Measurements from ENCODE around the gene CAMK4. TPM values are rescaled to one million over a fixed set of nuclear protein-coding genes. Genes with fewer than 3 reads are reported as not detected.

CAMK4 gene
- total RNA-seq, 1 experiment from 2014 or later, result 19.3 TPM

- Histone ChIP-seq H3K9me3 (replicated peaks) (no peaks in the 10 kb centered on the region), H3K27ac (no peak overlapping the region), H3K4me3 (no peak overlapping the region), H3K27me3 (no peaks in the 10 kb centered on the region), H3K36me3 (no peaks in the 10 kb centered on the region; the same call in 1 of the 2 replicates), H3K4me1 (no peaks in the 10 kb centered on the region)
- no peak for DNase-seq
Observed at GRCh38 chr5:111236348-111236747, 12.2 kb downstream of the CAMK4 start.

- no peak for DNase-seq
- Histone ChIP-seq H3K27me3 (no peaks in the 10 kb centered on the region), H3K27ac (no peak overlapping the region), H3K9me3 (replicated peaks) (no peaks in the 10 kb centered on the region), H3K4me1 (no peaks in the 10 kb centered on the region), H3K36me3 (no peaks in the 10 kb centered on the region; the same call in 1 of the 2 replicates), H3K4me3 (no peak overlapping the region)
Observed at GRCh38 chr5:111236995-111237394, 12.8 kb downstream of the CAMK4 start.

- Histone ChIP-seq H3K27me3 (no peaks in the 10 kb centered on the region), H3K36me3 (no peaks in the 10 kb centered on the region; the same call in 1 of the 2 replicates), H3K9me3 (replicated peaks) (no peaks in the 10 kb centered on the region), H3K4me1 (no peaks in the 10 kb centered on the region), H3K4me3 (no peak overlapping the region), H3K27ac (no peak overlapping the region)
- no peak for DNase-seq
Observed at GRCh38 chr5:111237470-111237869, 13.3 kb downstream of the CAMK4 start.

- DNase-seq, result no peak
Observed at GRCh38 chr5:111238431-111239225, 14.4 kb downstream of the CAMK4 start.

GRCh38 chr5:111241696-111242095, 17.5 kb downstream of the CAMK4 start:
- no peak for DNase-seq
- Histone ChIP-seq H3K27me3 (no peaks in the 10 kb centered on the region), H3K4me1 (no peaks in the 10 kb centered on the region), H3K27ac (no peak overlapping the region), H3K9me3 (replicated peaks) (no peaks in the 10 kb centered on the region), H3K4me3 (no peak overlapping the region), H3K36me3 (no peaks in the 10 kb centered on the region)

More at GRCh38 chr5:111238431-111239225, 14.4 kb downstream of the CAMK4 start:
- no peaks in the 10 kb centered on the region for H3K4me1 ChIP-seq
- no peaks in the 10 kb centered on the region; the same call in 1 of the 2 replicates for H3K36me3 ChIP-seq
- no peaks in the 10 kb centered on the region for H3K9me3 ChIP-seq (replicated peaks)
- H3K27ac ChIP-seq, result no peak overlapping the region
- no peaks in the 10 kb centered on the region for H3K27me3 ChIP-seq
- no peak overlapping the region for H3K4me3 ChIP-seq

- Histone ChIP-seq H3K27ac (no peak overlapping the region), H3K4me3 (no peak overlapping the region), H3K4me1 (no peaks in the 10 kb centered on the region), H3K36me3 (no peaks in the 10 kb centered on the region), H3K27me3 (no peaks in the 10 kb centered on the region), H3K9me3 (replicated peaks) (no peaks in the 10 kb centered on the region)
- DNase-seq, result no peak
Observed at GRCh38 chr5:111242606-111243005, 18.4 kb downstream of the CAMK4 start.

- no peaks in the 10 kb centered on the region for H3K36me3 ChIP-seq
- DNase-seq, result no peak
- H3K4me3 ChIP-seq, result no peak overlapping the region
Observed at GRCh38 chr5:111243318-111243717, 19.1 kb downstream of the CAMK4 start.

GRCh38 chr5:111245654-111246053, 21.5 kb downstream of the CAMK4 start:
- Histone ChIP-seq H3K27ac (no peak overlapping the region), H3K4me1 (no peaks in the 10 kb centered on the region), H3K9me3 (replicated peaks) (no peaks in the 10 kb centered on the region), H3K4me3 (no peak overlapping the region), H3K36me3 (no peaks in the 10 kb centered on the region), H3K27me3 (no peaks in the 10 kb centered on the region)
- no peak for DNase-seq

More at GRCh38 chr5:111243318-111243717, 19.1 kb downstream of the CAMK4 start:
- no peaks in the 10 kb centered on the region for H3K27me3 ChIP-seq
- H3K4me1 ChIP-seq, result no peaks in the 10 kb centered on the region
- H3K27ac ChIP-seq, result no peak overlapping the region
- H3K9me3 ChIP-seq (replicated peaks), result no peaks in the 10 kb centered on the region

GRCh38 chr5:111246459-111246858, 22.3 kb downstream of the CAMK4 start:
- H3K9me3 ChIP-seq (replicated peaks), result no peaks in the 10 kb centered on the region
- no peaks in the 10 kb centered on the region for H3K4me1 ChIP-seq
- no peak for DNase-seq
- H3K4me3 ChIP-seq, result no peak overlapping the region
- no peak overlapping the region for H3K27ac ChIP-seq
- H3K36me3 ChIP-seq, result no peaks in the 10 kb centered on the region
- H3K27me3 ChIP-seq, result no peaks in the 10 kb centered on the region

GRCh38 chr5:111248571-111248970, 24.4 kb downstream of the CAMK4 start:
- no peaks in the 10 kb centered on the region for H3K36me3 ChIP-seq
- H3K27ac ChIP-seq, result no peak overlapping the region
- H3K4me3 ChIP-seq, result no peak overlapping the region
- H3K9me3 ChIP-seq (replicated peaks), result no peaks in the 10 kb centered on the region
- H3K27me3 ChIP-seq, result no peaks in the 10 kb centered on the region
- no peaks in the 10 kb centered on the region for H3K4me1 ChIP-seq
- DNase-seq, result no peak

GRCh38 chr5:111251921-111252320, 27.7 kb downstream of the CAMK4 start:
- DNase-seq, result no peak
- Histone ChIP-seq H3K27ac (no peak overlapping the region), H3K27me3 (no peaks in the 10 kb centered on the region), H3K9me3 (replicated peaks) (no peaks in the 10 kb centered on the region), H3K4me3 (no peak overlapping the region), H3K4me1 (no peaks in the 10 kb centered on the region), H3K36me3 (no peaks in the 10 kb centered on the region)

GRCh38 chr5:111252799-111253545, 28.8 kb downstream of the CAMK4 start:
- H3K27me3 ChIP-seq, result no peaks in the 10 kb centered on the region
- DNase-seq, result no peak
- no peaks in the 10 kb centered on the region for H3K36me3 ChIP-seq
- H3K9me3 ChIP-seq (replicated peaks), result peaks cover 4% of the 10 kb centered on the region; the same call in 1 of the 2 replicates
- no peak overlapping the region for H3K4me3 ChIP-seq
- no peak overlapping the region for H3K27ac ChIP-seq
- H3K4me1 ChIP-seq, result no peaks in the 10 kb centered on the region

- Histone ChIP-seq H3K27ac (no peak overlapping the region), H3K9me3 (replicated peaks) (peaks cover 4% of the 10 kb centered on the region; the same call in 1 of the 2 replicates), H3K4me3 (no peak overlapping the region), H3K4me1 (no peaks in the 10 kb centered on the region), H3K36me3 (no peaks in the 10 kb centered on the region), H3K27me3 (no peaks in the 10 kb centered on the region)
- peak; percentile 40 to 63 for DNase-seq
Observed at GRCh38 chr5:111254613-111255012, 30.4 kb downstream of the CAMK4 start.

- no peaks in the 10 kb centered on the region for H3K36me3 ChIP-seq
- DNase-seq, result no peak
- H3K27ac ChIP-seq, result no peak overlapping the region
- no peaks in the 10 kb centered on the region for H3K4me1 ChIP-seq
- no peaks in the 10 kb centered on the region for H3K27me3 ChIP-seq
- H3K9me3 ChIP-seq (replicated peaks), result peaks cover 4% of the 10 kb centered on the region; the same call in 1 of the 2 replicates
- H3K4me3 ChIP-seq, result no peak overlapping the region
Observed at GRCh38 chr5:111255169-111255568, 31.0 kb downstream of the CAMK4 start.

- Histone ChIP-seq H3K9me3 (replicated peaks) (peaks cover 4% of the 10 kb centered on the region; the same call in 1 of the 2 replicates), H3K27ac (no peak overlapping the region), H3K4me1 (no peaks in the 10 kb centered on the region), H3K27me3 (no peaks in the 10 kb centered on the region), H3K4me3 (no peak overlapping the region), H3K36me3 (no peaks in the 10 kb centered on the region)
- DNase-seq, result no peak
Observed at GRCh38 chr5:111256128-111256527, 31.9 kb downstream of the CAMK4 start.
